ENCODE measurements around the gene MGAT5.

MGAT5 gene

GRCh38 chr2:134458950-134459349 is 205.1 kb downstream of the MGAT5 start:
- Histone ChIP-seq H3K27ac (ENCODE audit: low read depth, low read length) (no peak overlapping the region), H3K4me3 (ENCODE audit: low read depth, low read length) (no peak overlapping the region), H3K9ac (ENCODE audit: low read length) (no peak overlapping the region), H3K36me3 (ENCODE audit: control insufficient read depth, insufficient read depth, low read length) (no peaks in the 10 kb centered on the region), H3K9me3 (ENCODE audit: control insufficient read depth, insufficient read depth, low read depth, low read length) (no peaks in the 10 kb centered on the region), H3K4me1 (ENCODE audit: control insufficient read depth, insufficient read depth, low read length) (peaks cover 3% of the 10 kb centered on the region; the same call in 1 of the 2 replicates), H3K27me3 (ENCODE audit: control insufficient read depth, insufficient read depth, low read length) (no peaks in the 10 kb centered on the region)

GRCh38 chr2:134459706-134460406 is 206.0 kb downstream of the MGAT5 start:
- Histone ChIP-seq H3K36me3 (ENCODE audit: control insufficient read depth, insufficient read depth, low read length) (no peaks in the 10 kb centered on the region), H3K27ac (ENCODE audit: low read depth, low read length) (no peak overlapping the region), H3K27me3 (ENCODE audit: control insufficient read depth, insufficient read depth, low read length) (no peaks in the 10 kb centered on the region), H3K4me3 (ENCODE audit: low read depth, low read length) (no peak overlapping the region), H3K9ac (ENCODE audit: low read length) (no peak overlapping the region), H3K4me1 (ENCODE audit: control insufficient read depth, insufficient read depth, low read length) (peaks cover 3% of the 10 kb centered on the region; the same call in 1 of the 2 replicates), H3K9me3 (ENCODE audit: control insufficient read depth, insufficient read depth, low read depth, low read length) (no peaks in the 10 kb centered on the region)

- H3K27me3 ChIP-seq (ENCODE audit: control insufficient read depth, insufficient read depth, low read length), result no peaks in the 10 kb centered on the region
- H3K36me3 ChIP-seq (ENCODE audit: control insufficient read depth, insufficient read depth, low read length), result no peaks in the 10 kb centered on the region
- no peak overlapping the region for H3K27ac ChIP-seq (ENCODE audit: low read depth, low read length)
- no peak overlapping the region for H3K4me3 ChIP-seq (ENCODE audit: low read depth, low read length)
- H3K9me3 ChIP-seq (ENCODE audit: control insufficient read depth, insufficient read depth, low read depth, low read length), result no peaks in the 10 kb centered on the region
- no peak overlapping the region for H3K9ac ChIP-seq (ENCODE audit: low read length)
- H3K4me1 ChIP-seq (ENCODE audit: control insufficient read depth, insufficient read depth, low read length), result peaks cover 3% of the 10 kb centered on the region; the same call in 1 of the 2 replicates
Observed at GRCh38 chr2:134460583-134460998, 206.7 kb downstream of the MGAT5 start.

- H3K4me1 ChIP-seq (ENCODE audit: control insufficient read depth, insufficient read depth, low read length), result peaks cover 3% of the 10 kb centered on the region; the same call in 1 of the 2 replicates
- no peak overlapping the region for H3K4me3 ChIP-seq (ENCODE audit: low read depth, low read length)
- H3K27me3 ChIP-seq (ENCODE audit: control insufficient read depth, insufficient read depth, low read length), result no peaks in the 10 kb centered on the region
- H3K9me3 ChIP-seq (ENCODE audit: control insufficient read depth, insufficient read depth, low read depth, low read length), result no peaks in the 10 kb centered on the region
- H3K27ac ChIP-seq (ENCODE audit: low read depth, low read length), result no peak overlapping the region
- no peaks in the 10 kb centered on the region for H3K36me3 ChIP-seq (ENCODE audit: control insufficient read depth, insufficient read depth, low read length)
- no peak overlapping the region for H3K9ac ChIP-seq (ENCODE audit: low read length)
Observed at GRCh38 chr2:134461511-134461910, 207.6 kb downstream of the MGAT5 start.

- H3K9ac ChIP-seq (ENCODE audit: low read length), result no peak overlapping the region
- no peaks in the 10 kb centered on the region for H3K27me3 ChIP-seq (ENCODE audit: control insufficient read depth, insufficient read depth, low read length)
- no peak overlapping the region for H3K27ac ChIP-seq (ENCODE audit: low read depth, low read length)
- no peaks in the 10 kb centered on the region for H3K9me3 ChIP-seq (ENCODE audit: control insufficient read depth, insufficient read depth, low read depth, low read length)
- H3K36me3 ChIP-seq (ENCODE audit: control insufficient read depth, insufficient read depth, low read length), result no peaks in the 10 kb centered on the region
- H3K4me3 ChIP-seq (ENCODE audit: low read depth, low read length), result no peak overlapping the region
- peaks cover 3% of the 10 kb centered on the region; the same call in 1 of the 2 replicates for H3K4me1 ChIP-seq (ENCODE audit: control insufficient read depth, insufficient read depth, low read length)
Observed at GRCh38 chr2:134462275-134462674, 208.4 kb downstream of the MGAT5 start.

GRCh38 chr2:134462791-134463698 is 209.2 kb downstream of the MGAT5 start:
- Histone ChIP-seq H3K9me3 (ENCODE audit: control insufficient read depth, insufficient read depth, low read depth, low read length) (no peaks in the 10 kb centered on the region), H3K27me3 (ENCODE audit: control insufficient read depth, insufficient read depth, low read length) (no peaks in the 10 kb centered on the region), H3K9ac (ENCODE audit: low read length) (no peak overlapping the region), H3K27ac (ENCODE audit: low read depth, low read length) (no peak overlapping the region), H3K36me3 (ENCODE audit: control insufficient read depth, insufficient read depth, low read length) (no peaks in the 10 kb centered on the region), H3K4me1 (ENCODE audit: control insufficient read depth, insufficient read depth, low read length) (peaks cover 3% of the 10 kb centered on the region; the same call in 1 of the 2 replicates), H3K4me3 (ENCODE audit: low read depth, low read length) (no peak overlapping the region)

- H3K4me1 ChIP-seq (ENCODE audit: control insufficient read depth, insufficient read depth, low read length), result peaks cover 3% of the 10 kb centered on the region; the same call in 1 of the 2 replicates
- H3K36me3 ChIP-seq (ENCODE audit: control insufficient read depth, insufficient read depth, low read length), result no peaks in the 10 kb centered on the region
- H3K27ac ChIP-seq (ENCODE audit: low read depth, low read length), result no peak overlapping the region
- no peaks in the 10 kb centered on the region for H3K27me3 ChIP-seq (ENCODE audit: control insufficient read depth, insufficient read depth, low read length)
- no peak overlapping the region for H3K4me3 ChIP-seq (ENCODE audit: low read depth, low read length)
- no peaks in the 10 kb centered on the region for H3K9me3 ChIP-seq (ENCODE audit: control insufficient read depth, insufficient read depth, low read depth, low read length)
- H3K9ac ChIP-seq (ENCODE audit: low read length), result no peak overlapping the region
Observed at GRCh38 chr2:134463699-134464022, 209.8 kb downstream of the MGAT5 start.

GRCh38 chr2:134465228-134466105 is 211.6 kb downstream of the MGAT5 start:
- Histone ChIP-seq H3K4me1 (ENCODE audit: control insufficient read depth, insufficient read depth, low read length) (no peaks in the 10 kb centered on the region; the same call in 1 of the 2 replicates), H3K27me3 (ENCODE audit: control insufficient read depth, insufficient read depth, low read length) (no peaks in the 10 kb centered on the region), H3K4me3 (ENCODE audit: low read depth, low read length) (no peak overlapping the region), H3K27ac (ENCODE audit: low read depth, low read length) (no peak overlapping the region), H3K9ac (ENCODE audit: low read length) (no peak overlapping the region), H3K36me3 (ENCODE audit: control insufficient read depth, insufficient read depth, low read length) (no peaks in the 10 kb centered on the region), H3K9me3 (ENCODE audit: control insufficient read depth, insufficient read depth, low read depth, low read length) (no peaks in the 10 kb centered on the region)

GRCh38 chr2:134466141-134466540 is 212.3 kb downstream of the MGAT5 start:
- H3K9ac ChIP-seq (ENCODE audit: low read length), result no peak overlapping the region
- no peaks in the 10 kb centered on the region for H3K9me3 ChIP-seq (ENCODE audit: control insufficient read depth, insufficient read depth, low read depth, low read length)
- H3K4me1 ChIP-seq (ENCODE audit: control insufficient read depth, insufficient read depth, low read length), result no peaks in the 10 kb centered on the region; the same call in 1 of the 2 replicates
- no peaks in the 10 kb centered on the region for H3K27me3 ChIP-seq (ENCODE audit: control insufficient read depth, insufficient read depth, low read length)
- no peak overlapping the region for H3K4me3 ChIP-seq (ENCODE audit: low read depth, low read length)
- no peaks in the 10 kb centered on the region for H3K36me3 ChIP-seq (ENCODE audit: control insufficient read depth, insufficient read depth, low read length)
- H3K27ac ChIP-seq (ENCODE audit: low read depth, low read length), result no peak overlapping the region

- no peak overlapping the region for H3K4me3 ChIP-seq (ENCODE audit: low read depth, low read length)
- H3K9ac ChIP-seq (ENCODE audit: low read length), result no peak overlapping the region
- H3K27me3 ChIP-seq (ENCODE audit: control insufficient read depth, insufficient read depth, low read length), result no peaks in the 10 kb centered on the region
- no peaks in the 10 kb centered on the region for H3K36me3 ChIP-seq (ENCODE audit: control insufficient read depth, insufficient read depth, low read length)
- H3K9me3 ChIP-seq (ENCODE audit: control insufficient read depth, insufficient read depth, low read depth, low read length), result no peaks in the 10 kb centered on the region
- H3K27ac ChIP-seq (ENCODE audit: low read depth, low read length), result no peak overlapping the region
- H3K4me1 ChIP-seq (ENCODE audit: control insufficient read depth, insufficient read depth, low read length), result no peaks in the 10 kb centered on the region
Observed at GRCh38 chr2:134468164-134468563, 214.3 kb downstream of the MGAT5 start.
